Panc1 (cell line): Measurements from ENCODE around the gene EYS. TPM values are rescaled to one million over a fixed set of nuclear protein-coding genes. Genes with fewer than 3 reads are reported as not detected.

Experiments
- ATAC-seq: fragments of 200-7000 bp; cut with Tn5 transposase; 2 replicates; pipeline ENCODE4 v1.9.1; 2020; ENCODE audit warnings: mild to moderate bottlenecking, moderate library complexity
- BruUV-seq: library from RNA; stranded (reverse); fragments of 400-500 nt; replicated peaks from 2 replicates; lab custom pipeline; 2021; lab: Mats Ljungman, UMichigan
- CTCF ChIA-PET: fragments of 300-600 bp; sonication (Branson Sonifier 250); formaldehyde crosslinking; loops from one replicate; lab custom pipeline; 2022; ENCODE audit warnings: antibody characterized with exemption; lab: Charles Lee
- POLR2A ChIA-PET: fragments of 300-600 bp; sonication (Branson Sonifier 250); formaldehyde crosslinking; loops from one replicate; lab custom pipeline; 2022; ENCODE audit warnings: antibody characterized with exemption; lab: Charles Lee
- DNase-seq: peaks from one replicate; pipeline ENCODE4 v3.0.0-alpha.2; 2010; ENCODE audit warnings: low read depth, low spot score
- H3K27ac ChIP-seq: 2 replicates; pipeline ENCODE4 v1.5.1; 2011; ENCODE audit warnings: mild to moderate bottlenecking, low read length, inconsistent platforms
- H3K27me3 ChIP-seq: fragments of 200-500 bp; sonication (Bioruptor generic); 2 replicates; pipeline ENCODE4 v1.6.0; 2014; ENCODE audit warnings: low read length, inconsistent platforms; ENCODE audit not compliant: control insufficient read depth, insufficient read depth
- H3K36me3 ChIP-seq: fragments of 200-500 bp; sonication (Bioruptor generic); 2 replicates; pipeline ENCODE4 v1.5.1; 2014; ENCODE audit warnings: inconsistent platforms, mild to moderate bottlenecking, low read length, moderate library complexity; ENCODE audit not compliant: control insufficient read depth, insufficient read depth
- H3K4me1 ChIP-seq: 2 replicates; pipeline ENCODE4 v1.5.1; 2011; ENCODE audit warnings: inconsistent platforms, mild to moderate bottlenecking, low read length, moderate library complexity; ENCODE audit not compliant: control insufficient read depth, insufficient read depth
- H3K4me3 ChIP-seq, 2 experiments: 2 replicates each; pipeline ENCODE4 v1.5.1; 2011 to 2012; ENCODE audit warnings: low read depth in 2 of 2, low read length in 2 of 2, mild to moderate bottlenecking in 2 of 2, inconsistent platforms in 1 of 2, moderate library complexity in 1 of 2
- H3K9me3 ChIP-seq: fragments of 200-500 bp; sonication (Bioruptor generic); 2 replicates; pipeline ENCODE4 v1.5.1; 2014; ENCODE audit warnings: low read depth, mild to moderate bottlenecking, inconsistent platforms, low read length, moderate library complexity; ENCODE audit not compliant: control insufficient read depth, insufficient read depth
- CTCF ChIP-seq: fragments of 450-650 bp; IDR thresholded peaks from 2 replicates; pipeline ENCODE4 v1.5.1; 2017; ENCODE audit warnings: mild to moderate bottlenecking
- POLR2AphosphoS5 ChIP-seq: IDR thresholded peaks from 2 replicates; pipeline ENCODE4 v1.6.1; 2012; ENCODE audit warnings: mild to moderate bottlenecking, low read depth, low read length, moderate library complexity
- REST ChIP-seq, 2 experiments: IDR thresholded peaks; 2 replicates each; pipeline ENCODE4 v1.6.1; 2011 to 2012; ENCODE audit warnings: low read depth in 2 of 2, control low read depth in 1 of 2, low read length in 1 of 2, mild to moderate bottlenecking in 1 of 2, moderate library complexity in 1 of 2; ENCODE audit not compliant: insufficient read depth in 1 of 2
- SIN3A ChIP-seq: IDR thresholded peaks from 2 replicates; pipeline ENCODE4 v1.6.1; 2012; ENCODE audit warnings: low read depth, mild to moderate bottlenecking, low read length, moderate library complexity, borderline replicate concordance; ENCODE audit not compliant: insufficient read depth
- TCF7L2 ChIP-seq: IDR thresholded peaks from 2 replicates; pipeline ENCODE4 v1.6.1; 2011; ENCODE audit warnings: mild to moderate bottlenecking, low read depth, low read length, inconsistent platforms
- in situ Hi-C: cut with HindIII; loops from 2 replicates; pipeline ENCODE4 v1.10.0; 2016; ENCODE audit warnings: low sequenced_read_pairs, low pct_unique_long_range_greater_than_20kb
- intact Hi-C: fragments of 100-400 bp; cut with micrococcal nuclease; formaldehyde crosslinking; loops from one replicate; pipeline ENCODE4 v1.10.0; 2022; ENCODE audit not compliant: unreplicated experiment
- total RNA-seq: library from RNA; stranded (reverse); gene quantifications from one replicate; pipeline ENCODE4 v1.2.1, GENCODE V29; 2021; ENCODE audit not compliant: unreplicated experiment

Gene EYS
- total RNA-seq, 1 experiment from 2014 or later: not detected

- Histone ChIP-seq H3K27me3 (no peaks in the 10 kb centered on the region), H3K36me3 (no peaks in the 10 kb centered on the region), H3K9me3 (no peaks in the 10 kb centered on the region), H3K4me1 (no peaks in the 10 kb centered on the region), H3K27ac (no peak overlapping the region), H3K4me3 (no peak overlapping the region)
- ATAC-seq: no peak
- CTCF ChIA-PET: no interaction called here
- DNase-seq: no peak
- TF ChIP-seq SIN3A (no peak), CTCF (no peak), REST (IDR thresholded peaks at IDR 0.05; ENCODE audit: insufficient read depth in 1 of 2, low read depth in 2 of 2, low read length in 1 of 2) (no peak), TCF7L2 (no peak), POLR2AphosphoS5 (no peak)
- no TSS peak for BruUV-seq
- intact Hi-C loops (no loop called here), in situ Hi-C loops (no loop called here)
- POLR2A ChIA-PET: no interaction called here
These were observed 182.8 kb downstream of the EYS start for GRCh38 chr6:65524232-65524631.

GRCh38 chr6:65505736-65506135 is 201.3 kb downstream of the EYS start:
- no TSS peak for BruUV-seq
- intact Hi-C loops: no loop called here
- POLR2A ChIA-PET: no interaction called here
- Histone ChIP-seq H3K9me3 (peaks cover 5% of the 10 kb centered on the region; the same call in 1 of the 2 replicates), H3K4me3 (no peak overlapping the region), H3K27me3 (no peaks in the 10 kb centered on the region), H3K36me3 (no peaks in the 10 kb centered on the region), H3K27ac (no peak overlapping the region), H3K4me1 (no peaks in the 10 kb centered on the region; the same call in 1 of the 2 replicates)
- CTCF ChIA-PET: no interaction called here
- in situ Hi-C loops: no loop called here
- ATAC-seq: no peak
- no peak for DNase-seq
- TF ChIP-seq TCF7L2 (0 out of 2 replicates have a peak, but pooled peaks have one; percentile 58), REST (IDR thresholded peaks at IDR 0.05; ENCODE audit: insufficient read depth in 1 of 2, low read depth in 2 of 2, low read length in 1 of 2) (no peak)
